Transverse colon (tissue), 4 donors: ENCODE measurements around the gene CYP4F2.

Source experiments
- CTCF ChIP-seq, 5 experiments: fragments of 200-600 bp in 3 of 5; fragments of 450-650 bp in 2 of 5; sonication (generic) in 3 of 5; IDR thresholded peaks; 1 replicate in 2 of 5; 2 replicates in 3 of 5; pipeline ENCODE4 v1.5.1; 2016 to 2017; ENCODE audit warnings: antibody characterized with exemption in 5 of 5, inconsistent platforms in 3 of 5, mild to moderate bottlenecking in 2 of 5, moderate library complexity in 1 of 5
- EP300 ChIP-seq: sonication (generic); formaldehyde crosslinking; IDR thresholded peaks from one replicate; pipeline ENCODE4 v1.6.1; 2017; ENCODE audit warnings: antibody characterized with exemption, low read depth
- POLR2A ChIP-seq: fragments of 450-650 bp; IDR thresholded peaks from one replicate; pipeline ENCODE4 v1.6.1; 2016; ENCODE audit warnings: antibody characterized with exemption, mild to moderate bottlenecking, moderate library complexity
- POLR2AphosphoS5 ChIP-seq, 3 donors: sonication (generic); formaldehyde crosslinking; IDR thresholded peaks; one replicate each; pipeline ENCODE4 v1.6.1; 2016; ENCODE audit warnings: antibody characterized with exemption in 3 of 3

GRCh38 chr19:15828121-15828610 lies 69.7 kb downstream of the CYP4F2 start:
- TF ChIP-seq CTCF (IDR thresholded peaks at IDR 0.05) (no peak), EP300 (no peak), POLR2AphosphoS5 (IDR thresholded peaks at IDR 0.05) (no peak), POLR2A (no peak)
